ENCODE data around the gene LHFPL3.

The LHFPL3 gene

DNA sequence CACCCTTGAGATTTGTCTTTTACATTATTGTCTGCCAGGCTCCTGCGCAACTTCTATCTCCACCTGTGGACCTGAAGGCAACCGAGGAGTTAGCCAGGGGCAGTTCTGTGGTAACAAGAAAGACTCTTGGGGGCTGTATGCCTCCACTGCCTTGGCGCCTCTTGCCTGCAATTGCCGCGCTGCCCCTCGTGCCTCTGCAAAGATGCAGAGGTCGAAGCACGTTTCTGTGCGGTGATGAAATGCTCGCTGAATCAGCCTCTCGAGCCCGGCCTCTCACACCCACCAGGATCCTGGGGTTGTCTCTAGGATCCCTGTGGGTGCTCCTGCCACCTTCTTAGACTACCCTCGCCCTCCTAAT, 486 bp upstream of the LHFPL3 start:
- DNase-seq: no peak
- TF ChIP-seq, protein P1, sequence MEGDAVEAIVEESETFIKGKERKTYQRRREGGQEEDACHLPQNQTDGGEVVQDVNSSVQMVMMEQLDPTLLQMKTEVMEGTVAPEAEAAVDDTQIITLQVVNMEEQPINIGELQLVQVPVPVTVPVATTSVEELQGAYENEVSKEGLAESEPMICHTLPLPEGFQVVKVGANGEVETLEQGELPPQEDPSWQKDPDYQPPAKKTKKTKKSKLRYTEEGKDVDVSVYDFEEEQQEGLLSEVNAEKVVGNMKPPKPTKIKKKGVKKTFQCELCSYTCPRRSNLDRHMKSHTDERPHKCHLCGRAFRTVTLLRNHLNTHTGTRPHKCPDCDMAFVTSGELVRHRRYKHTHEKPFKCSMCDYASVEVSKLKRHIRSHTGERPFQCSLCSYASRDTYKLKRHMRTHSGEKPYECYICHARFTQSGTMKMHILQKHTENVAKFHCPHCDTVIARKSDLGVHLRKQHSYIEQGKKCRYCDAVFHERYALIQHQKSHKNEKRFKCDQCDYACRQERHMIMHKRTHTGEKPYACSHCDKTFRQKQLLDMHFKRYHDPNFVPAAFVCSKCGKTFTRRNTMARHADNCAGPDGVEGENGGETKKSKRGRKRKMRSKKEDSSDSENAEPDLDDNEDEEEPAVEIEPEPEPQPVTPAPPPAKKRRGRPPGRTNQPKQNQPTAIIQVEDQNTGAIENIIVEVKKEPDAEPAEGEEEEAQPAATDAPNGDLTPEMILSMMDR (IDR thresholded peaks at IDR 0.05): no peak
- Histone ChIP-seq H3K27ac (no peak overlapping the region), H3K27me3 (peaks cover 0 to 37% of the 10 kb centered on the region in 2 donors), H3K36me3 (no peaks in the 10 kb centered on the region), H3K4me1 (peaks cover 0 to 19% (median 16%) of the 10 kb centered on the region in 4 donors), H3K9me3 (no peaks in the 10 kb centered on the region), H3K4me3 (no peak overlapping the region)
- intact Hi-C loops (cut with DNase I; ENCODE audit: low total_unique reads): no loop called here

DNA sequence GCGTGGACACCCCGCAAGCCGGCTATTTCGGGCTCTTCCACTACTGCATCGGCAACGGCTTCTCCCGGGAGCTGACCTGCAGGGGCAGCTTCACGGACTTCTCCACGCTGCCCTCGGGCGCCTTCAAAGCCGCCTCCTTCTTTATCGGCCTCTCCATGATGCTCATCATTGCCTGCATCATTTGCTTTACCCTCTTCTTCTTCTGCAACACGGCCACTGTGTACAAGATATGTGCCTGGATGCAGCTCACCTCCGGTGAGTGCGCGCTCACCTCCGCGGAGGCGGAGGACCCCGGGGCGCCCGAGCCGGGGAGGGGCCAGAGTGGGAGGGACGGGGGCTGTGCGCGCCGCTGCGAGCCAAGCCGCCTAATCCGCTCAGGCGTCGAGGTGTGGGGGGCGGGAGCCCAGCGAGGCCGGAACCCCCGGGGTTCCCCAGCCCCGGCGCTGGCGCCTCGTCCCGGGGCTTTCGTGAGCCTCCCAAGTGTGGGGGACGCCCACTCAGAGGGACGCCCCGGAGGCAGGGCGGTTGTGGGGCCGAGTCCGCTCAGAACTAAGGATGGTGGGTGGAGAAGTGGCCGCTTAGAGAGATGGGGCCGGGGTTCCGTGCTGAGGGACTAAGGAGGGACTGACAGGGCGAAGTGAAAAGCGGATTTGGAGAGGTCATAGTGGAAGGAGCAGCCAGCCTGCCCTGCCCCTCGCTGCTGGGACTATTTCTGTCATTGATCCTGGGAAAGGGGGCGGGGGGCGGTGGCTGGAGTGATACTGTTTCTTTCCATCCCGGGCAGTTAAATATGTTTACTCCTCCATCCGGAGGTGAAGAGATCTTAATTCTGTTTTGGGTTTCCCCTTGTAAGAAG, 795 bp downstream of the LHFPL3 start:
- H3K4me3 ChIP-seq: peak overlapping the region; percentile 14 to 35
- intact Hi-C loops (cut with DNase I; ENCODE audit: low total_unique reads): no loop called here
- no peak overlapping the region for H3K27ac ChIP-seq
- no peaks in the 10 kb centered on the region for H3K36me3 ChIP-seq
- no peak for DNase-seq
- peaks cover 0 to 19% (median 16%) of the 10 kb centered on the region in 4 donors for H3K4me1 ChIP-seq
- TF ChIP-seq, protein P1 (IDR thresholded peaks at IDR 0.05): no peak
- no peaks in the 10 kb centered on the region for H3K9me3 ChIP-seq
- peaks cover 0 to 37% of the 10 kb centered on the region in 2 donors for H3K27me3 ChIP-seq

DNA sequence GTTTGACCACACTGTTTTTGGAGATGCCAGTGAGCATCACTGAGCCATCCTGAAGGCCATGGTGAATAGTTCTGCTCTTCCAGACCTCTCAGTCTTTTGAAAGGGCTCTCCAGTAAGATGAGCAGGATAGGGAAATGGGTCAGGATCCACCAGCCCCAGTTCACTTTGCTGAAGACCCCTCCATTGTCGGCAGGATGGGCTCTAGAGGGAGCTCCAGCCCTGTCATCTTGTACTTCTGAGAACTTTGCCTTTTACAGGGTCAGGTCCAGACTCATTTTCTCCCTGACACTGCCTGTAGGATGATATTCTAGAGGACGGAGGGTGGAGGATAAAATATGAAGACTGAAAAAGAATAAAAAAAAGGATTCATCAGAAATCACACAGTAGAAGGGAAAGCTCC, 13.1 kb downstream of the LHFPL3 start:
- Histone ChIP-seq H3K36me3 (no peaks in the 10 kb centered on the region), H3K27ac (no peak overlapping the region), H3K27me3 (no peaks in the 10 kb centered on the region), H3K4me1 (no peaks in the 10 kb centered on the region), H3K9me3 (no peaks in the 10 kb centered on the region), H3K4me3 (no peak overlapping the region)
- intact Hi-C loops (cut with DNase I; ENCODE audit: low total_unique reads): no loop called here
- no peak for DNase-seq
- TF ChIP-seq, protein P1 (IDR thresholded peaks at IDR 0.05): no peak

DNA sequence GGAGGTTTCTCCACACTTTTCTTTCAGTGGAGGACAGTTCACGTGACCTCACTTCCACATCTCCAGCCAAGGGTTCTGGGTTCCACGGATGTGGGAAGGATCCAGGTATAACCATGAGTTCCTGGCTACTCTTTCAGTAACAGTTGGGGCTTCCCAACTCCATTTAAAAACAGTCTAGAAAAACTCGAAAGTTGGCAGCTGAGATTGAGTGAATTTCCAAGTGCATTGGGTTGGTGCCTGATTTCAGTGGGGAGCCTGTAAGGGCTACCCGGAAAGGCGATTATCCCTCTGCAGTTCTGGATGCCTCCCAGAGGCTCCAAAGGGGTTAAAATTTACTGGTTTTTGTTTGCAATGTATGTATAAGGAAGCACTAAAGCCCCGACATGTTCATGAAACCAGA, 24.3 kb downstream of the LHFPL3 start:
- H3K9me3 ChIP-seq: no peaks in the 10 kb centered on the region
- DNase-seq: no peak
- no peaks in the 10 kb centered on the region for H3K36me3 ChIP-seq
- H3K27me3 ChIP-seq: no peaks in the 10 kb centered on the region
- TF ChIP-seq, protein P1 (IDR thresholded peaks at IDR 0.05): no peak
- H3K4me1 ChIP-seq: no peaks in the 10 kb centered on the region
- intact Hi-C loops (cut with DNase I; ENCODE audit: low total_unique reads): no loop called here
- no peak overlapping the region for H3K4me3 ChIP-seq
- H3K27ac ChIP-seq: no peak overlapping the region

DNA sequence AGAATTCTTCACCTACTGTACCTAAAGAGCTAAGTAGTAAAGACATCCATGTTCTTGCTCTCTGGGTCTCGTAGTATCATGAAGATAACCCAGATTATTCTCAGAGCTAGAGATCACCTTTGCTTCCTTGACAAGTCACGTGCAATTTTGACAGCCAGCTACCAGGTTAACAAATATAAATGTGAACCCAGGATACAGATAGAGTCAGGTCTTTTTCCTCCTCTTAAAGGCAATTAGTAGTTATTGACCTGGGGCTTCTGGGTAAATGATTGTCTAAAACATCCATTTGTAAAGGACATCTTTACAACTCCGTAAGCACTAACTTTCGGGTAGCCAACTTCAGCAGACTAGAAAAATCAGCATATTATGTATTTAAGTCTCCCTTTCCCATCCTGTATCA, 28.8 kb downstream of the LHFPL3 start:
- H3K36me3 ChIP-seq: no peaks in the 10 kb centered on the region
- H3K27ac ChIP-seq: no peak overlapping the region
- no peak for DNase-seq
- no peak overlapping the region for H3K4me3 ChIP-seq
- H3K9me3 ChIP-seq: no peaks in the 10 kb centered on the region
- H3K27me3 ChIP-seq: no peaks in the 10 kb centered on the region
- H3K4me1 ChIP-seq: no peaks in the 10 kb centered on the region
- TF ChIP-seq, protein P1 (IDR thresholded peaks at IDR 0.05): no peak
- intact Hi-C loops (cut with DNase I; ENCODE audit: low total_unique reads): no loop called here

Data from tibial artery (tissue), 4 donors.